GM12891 (cell line): Measurements from ENCODE around the gene MRPL43.

Source experiments
- PAX5 ChIP-seq: IDR thresholded peaks from 2 replicates; pipeline ENCODE4 v1.6.1; 2011; ENCODE audit warnings: low read length, moderate library complexity, mild to moderate bottlenecking; ENCODE audit not compliant: insufficient read depth, severe bottlenecking
- POLR2A ChIP-seq: IDR thresholded peaks from 2 replicates; pipeline ENCODE4 v1.6.1; 2011; ENCODE audit warnings: low read depth, low read length, control low read depth
- POLR2AphosphoS5 ChIP-seq: IDR thresholded peaks from 2 replicates; pipeline ENCODE4 v1.6.1; 2011; ENCODE audit warnings: low read depth, low read length, control low read depth
- SPI1 ChIP-seq: IDR thresholded peaks from 2 replicates; pipeline ENCODE4 v1.6.1; 2011; ENCODE audit warnings: low read depth, low read length, control low read depth
- TAF1 ChIP-seq: IDR thresholded peaks from 2 replicates; pipeline ENCODE4 v1.6.1; 2011; ENCODE audit warnings: low read depth, low read length, control low read depth

- TF ChIP-seq TAF1 (no peak), POLR2AphosphoS5 (no peak), POLR2A (no peak), SPI1 (no peak), PAX5 (no peak)
These were observed 370 bp upstream of the MRPL43 start for GRCh38 chr10:100987685-100988049.
